HG02884 (cell line): ENCODE results near the gene UBA3.

ENCODE experiments used
- ATAC-seq: cut with Tn5 transposase; IDR thresholded peaks from one replicate; pipeline ENCODE4 v1.9.1; 2021; ENCODE audit warnings: mild to moderate bottlenecking, moderate library complexity; ENCODE audit not compliant: unreplicated experiment

UBA3 gene

DNA sequence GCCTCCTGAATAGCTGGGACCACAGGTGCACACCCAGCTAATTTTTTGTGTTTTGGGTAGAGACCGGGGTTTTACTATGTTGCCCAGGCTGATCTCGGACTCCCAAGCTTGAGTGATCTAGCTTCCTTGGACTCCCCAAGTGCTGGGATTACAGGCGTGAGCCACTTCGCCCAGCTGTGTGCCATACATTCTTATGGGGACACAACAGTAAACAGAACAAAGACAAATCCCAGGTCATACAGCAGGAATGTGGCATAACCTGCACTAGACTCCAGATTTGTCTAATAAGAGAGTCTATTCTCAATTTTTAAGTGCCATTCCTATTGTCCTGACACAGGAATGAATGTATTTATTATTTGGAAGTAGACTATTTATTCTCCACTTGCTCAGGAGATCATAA is 22.2 kb upstream of the UBA3 start:
- no peak for ATAC-seq

- no peak for ATAC-seq
Measured at GRCh38 chr3:69099576-69099975, 19.4 kb upstream of the UBA3 start.

DNA sequence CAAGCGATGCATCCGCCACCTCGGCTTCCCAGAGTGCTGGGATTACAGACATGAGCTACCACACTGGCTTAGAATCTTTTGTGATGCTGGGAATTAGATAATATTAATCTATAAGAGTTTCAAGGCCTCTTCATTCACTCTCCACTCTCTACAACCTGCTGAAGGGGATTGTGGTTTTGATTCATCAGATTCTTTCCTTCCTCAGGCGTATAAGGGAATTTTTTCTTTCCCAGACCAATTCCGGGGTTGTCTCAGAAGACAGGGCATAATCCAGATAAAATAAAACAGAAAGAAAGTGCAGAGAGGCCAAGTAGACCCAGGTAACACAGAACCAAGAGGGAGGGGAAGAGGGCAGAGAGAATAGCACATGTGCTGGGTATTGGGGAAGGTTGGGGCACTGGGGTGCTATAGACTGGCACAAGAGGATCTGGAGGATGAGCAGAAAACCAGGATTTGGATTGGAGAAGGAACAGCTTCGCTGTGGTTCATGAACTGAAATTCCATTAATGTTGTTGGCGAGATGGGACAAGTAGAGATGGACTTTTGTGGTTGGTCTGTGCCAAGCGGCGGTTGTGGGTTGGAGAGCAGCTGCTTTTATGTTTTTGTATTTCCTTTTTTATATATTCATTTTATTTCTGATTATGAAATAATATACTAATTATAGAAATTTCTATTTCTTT is 17.4 kb upstream of the UBA3 start:
- no peak for ATAC-seq

DNA sequence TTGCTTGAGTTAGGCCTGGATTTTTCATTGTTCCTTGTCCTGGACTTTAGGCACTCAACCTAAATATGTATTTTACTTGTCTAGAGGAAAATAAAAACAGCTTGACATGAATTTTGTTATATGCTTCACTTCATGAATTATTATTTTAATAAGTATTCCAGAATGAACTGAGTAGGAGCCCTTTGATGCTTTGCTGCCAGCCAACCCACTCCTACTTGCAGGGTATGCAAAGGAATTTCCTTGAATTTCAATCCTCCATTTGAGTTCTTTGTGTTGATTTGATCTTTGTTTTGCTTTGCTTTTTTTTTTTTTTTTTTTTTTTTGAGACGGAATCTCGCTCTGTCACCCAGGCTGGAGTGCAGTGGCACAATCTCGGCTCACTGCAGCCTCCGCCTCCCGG is 16.1 kb upstream of the UBA3 start:
- ATAC-seq, result no peak

DNA sequence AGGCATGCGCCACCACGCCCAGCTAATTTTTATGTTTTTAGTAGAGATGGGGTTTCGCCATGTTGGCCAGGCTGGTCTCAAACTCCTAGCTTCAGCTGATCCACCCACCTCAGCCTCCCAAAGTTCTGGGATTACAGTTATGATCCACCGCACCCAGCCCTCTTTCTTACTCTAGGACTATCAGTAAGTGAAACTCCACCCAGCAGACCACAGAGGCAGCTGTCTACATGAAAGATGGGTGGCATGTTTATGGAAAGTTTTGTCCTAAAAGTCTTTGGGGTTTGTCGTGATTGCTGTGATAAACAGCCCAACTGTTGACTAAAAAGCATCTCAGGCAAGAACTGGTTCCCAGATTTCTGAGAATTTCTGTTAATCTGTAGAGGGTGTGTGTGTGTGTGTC is 15.5 kb upstream of the UBA3 start:
- ATAC-seq, result no peak

DNA sequence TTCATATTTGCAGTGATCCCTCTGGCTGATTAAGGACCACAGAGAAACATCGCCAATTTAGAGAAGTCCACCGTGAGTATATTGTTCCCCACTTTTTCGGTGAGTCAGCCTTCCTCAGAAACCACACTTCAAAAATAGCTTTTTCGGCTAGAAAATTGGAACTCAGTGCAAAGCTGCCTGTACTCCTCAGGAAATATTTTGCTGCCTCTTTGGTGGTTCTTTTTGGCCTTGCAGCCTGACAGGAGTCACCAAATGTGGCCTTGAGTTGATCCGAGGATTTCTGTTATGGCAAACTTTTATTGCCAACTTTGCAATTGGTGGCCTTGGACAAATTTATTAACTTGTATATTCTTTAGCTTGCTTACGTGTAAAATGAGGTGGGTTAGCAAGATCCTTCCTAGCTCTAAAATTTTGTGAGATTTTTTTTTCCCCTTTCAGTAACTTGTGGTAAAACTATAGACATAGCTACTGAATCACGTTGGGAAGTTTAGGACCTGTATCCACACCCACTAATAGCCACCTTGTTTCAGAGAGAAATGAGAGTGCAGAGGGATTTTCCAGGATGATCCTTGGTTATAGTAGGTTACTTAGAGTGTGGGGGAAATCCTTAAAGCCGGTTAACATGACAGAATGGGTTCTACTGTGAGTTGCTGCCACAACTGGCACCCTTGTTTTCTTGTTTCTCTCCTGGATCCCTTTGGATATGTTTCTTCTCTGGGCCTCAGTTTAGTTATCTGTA is 14.5 kb upstream of the UBA3 start:
- ATAC-seq, result no peak

GRCh38 chr3:69092030-69092516 is 11.9 kb upstream of the UBA3 start:
- ATAC-seq, result peak; percentile 77

DNA sequence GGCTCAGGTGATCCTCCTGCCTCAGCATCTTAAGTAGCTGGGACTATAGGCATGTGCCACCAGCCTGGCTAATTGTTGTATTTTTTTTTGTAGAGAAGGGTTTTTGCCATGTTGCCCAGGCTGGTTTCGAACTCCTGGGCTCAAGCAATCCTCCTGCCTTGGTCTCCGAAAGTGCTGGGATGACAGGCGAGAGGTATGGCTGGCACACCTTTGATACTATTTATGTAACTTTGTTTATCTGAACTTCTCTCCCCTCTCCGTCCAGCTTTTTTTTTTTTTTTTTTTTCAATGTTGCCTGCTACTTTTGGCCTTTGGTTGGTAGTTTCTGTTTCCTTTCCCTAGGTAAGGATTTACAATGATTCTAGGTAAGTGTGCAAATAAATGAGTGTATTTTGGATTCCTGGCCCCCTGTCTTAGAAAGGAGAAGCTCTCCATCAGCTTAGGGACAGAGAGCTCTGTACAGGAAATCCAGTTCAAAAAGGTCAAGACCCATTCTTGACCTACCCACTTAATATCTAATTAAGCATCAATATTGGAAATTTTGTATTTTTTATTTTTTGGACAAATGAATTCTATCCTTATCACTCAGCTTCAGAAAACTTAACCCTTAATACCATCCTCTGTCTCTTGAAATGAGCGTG is 11.3 kb upstream of the UBA3 start:
- ATAC-seq, result peak; percentile 1

DNA sequence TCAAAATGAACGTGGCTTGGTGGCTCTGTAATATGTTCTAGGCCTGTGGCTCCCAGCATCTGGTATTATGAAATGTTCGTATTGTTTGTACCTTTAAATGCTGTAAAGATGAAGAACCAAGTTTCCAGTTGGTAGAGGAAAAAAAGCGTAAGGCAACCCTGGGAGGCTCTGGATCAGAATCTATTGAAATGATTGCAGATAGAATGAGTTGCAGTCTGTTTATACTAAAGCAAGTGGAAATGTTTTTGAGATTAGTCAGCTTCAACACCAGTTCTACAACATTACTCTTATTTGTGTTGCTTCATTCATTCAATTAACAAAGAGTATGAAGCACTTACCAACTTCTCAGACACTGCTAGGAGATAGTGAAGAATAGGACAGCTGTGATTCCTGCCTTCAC is 9.9 kb upstream of the UBA3 start:
- no peak for ATAC-seq

DNA sequence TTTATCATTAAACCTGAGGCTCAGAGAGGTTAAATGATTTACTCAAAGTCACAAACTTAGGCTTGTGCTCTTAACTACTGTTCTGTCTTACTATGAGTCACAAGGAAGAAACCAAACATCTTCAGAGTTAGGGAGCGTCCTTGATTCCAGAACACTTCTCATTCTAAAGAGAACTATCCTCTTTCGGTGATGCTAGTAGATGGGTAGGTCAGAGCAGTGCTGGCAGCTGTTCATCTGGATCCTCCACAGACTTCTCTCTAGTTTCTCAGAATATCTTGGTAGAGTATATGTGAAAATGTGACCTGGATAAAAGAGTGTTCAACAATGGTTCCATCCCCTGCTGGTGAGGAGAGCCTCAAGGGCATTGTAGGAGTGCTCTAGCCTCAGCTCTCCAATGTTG is 7.9 kb upstream of the UBA3 start:
- ATAC-seq, result peak; percentile 21

DNA sequence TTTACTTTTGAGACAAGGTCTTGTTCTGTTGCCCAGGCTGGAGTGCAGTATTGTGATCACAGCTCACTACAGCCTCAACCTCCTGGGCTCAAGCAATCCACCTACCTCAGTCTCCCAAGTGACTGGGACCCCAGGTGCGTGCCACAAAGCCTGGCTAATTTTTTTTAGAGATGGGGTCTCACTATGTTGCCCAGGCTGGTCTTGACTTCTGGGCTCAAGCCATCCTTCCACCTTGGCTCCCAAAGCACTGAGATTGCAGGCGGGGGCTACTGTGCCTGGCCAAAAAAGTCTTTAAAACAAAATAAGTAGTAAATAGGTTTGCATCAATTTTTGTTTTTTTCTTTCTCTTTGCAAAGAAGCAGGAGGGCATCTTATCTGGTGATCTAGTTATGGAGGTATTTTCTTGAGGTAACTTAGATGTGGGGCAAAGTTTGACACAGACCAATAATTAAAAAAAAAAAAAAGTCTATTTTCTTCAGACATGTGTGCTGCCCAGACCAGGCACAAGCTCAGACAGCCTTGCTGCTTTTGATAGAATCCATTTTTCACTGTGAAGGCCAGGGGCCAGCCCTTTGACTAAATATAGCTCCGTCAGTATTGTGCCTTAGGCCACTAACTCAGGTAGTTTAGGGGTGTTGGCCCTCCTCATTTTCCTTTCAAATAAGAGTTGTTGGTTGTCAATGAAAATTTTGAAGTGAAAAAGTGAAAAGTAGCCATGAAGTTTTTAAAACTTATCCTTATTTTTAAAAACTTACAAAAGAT is 7.0 kb upstream of the UBA3 start:
- no peak for ATAC-seq

DNA sequence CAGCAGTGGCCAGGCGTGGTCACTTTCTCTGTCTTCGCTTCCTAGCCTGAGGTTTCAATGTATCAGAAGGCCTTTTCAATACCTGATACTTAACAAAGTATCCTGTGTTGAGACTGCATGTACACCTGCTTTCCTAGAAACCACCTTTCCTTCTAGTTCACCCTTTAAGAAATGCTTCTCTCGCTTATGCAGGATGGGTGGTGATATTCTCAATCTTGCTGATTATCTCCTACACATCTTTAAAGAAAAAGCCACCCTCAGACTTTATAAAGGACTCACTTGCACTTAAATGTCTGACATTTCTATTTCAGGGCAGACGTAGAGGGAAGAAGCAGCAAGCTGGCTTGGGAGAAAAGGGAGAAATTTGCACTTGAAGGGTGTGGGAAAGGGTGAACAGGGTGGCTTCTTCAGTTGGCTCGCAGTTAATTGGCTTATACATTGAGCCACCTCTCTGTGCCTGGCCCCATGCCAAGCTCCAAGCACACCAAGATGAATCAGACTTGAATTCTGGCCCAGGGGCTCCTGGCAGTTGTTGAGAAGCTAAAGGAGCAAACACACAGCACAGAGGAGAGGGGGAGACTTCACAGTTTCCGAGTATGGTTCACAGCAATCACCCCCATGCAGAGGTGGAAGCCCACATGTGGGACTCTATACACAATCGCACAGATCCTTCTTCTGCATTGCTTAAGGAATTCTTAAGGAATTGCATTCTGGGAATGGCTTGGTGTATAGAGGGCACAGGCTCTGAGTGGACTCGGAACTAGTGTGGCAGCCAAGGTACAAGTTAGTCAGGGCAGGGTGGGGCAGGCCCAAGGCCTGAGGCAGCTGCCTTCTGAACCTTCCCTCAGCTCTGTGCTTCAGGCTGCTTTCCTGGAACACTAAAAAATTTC is 5.9 kb upstream of the UBA3 start:
- ATAC-seq, result no peak

DNA sequence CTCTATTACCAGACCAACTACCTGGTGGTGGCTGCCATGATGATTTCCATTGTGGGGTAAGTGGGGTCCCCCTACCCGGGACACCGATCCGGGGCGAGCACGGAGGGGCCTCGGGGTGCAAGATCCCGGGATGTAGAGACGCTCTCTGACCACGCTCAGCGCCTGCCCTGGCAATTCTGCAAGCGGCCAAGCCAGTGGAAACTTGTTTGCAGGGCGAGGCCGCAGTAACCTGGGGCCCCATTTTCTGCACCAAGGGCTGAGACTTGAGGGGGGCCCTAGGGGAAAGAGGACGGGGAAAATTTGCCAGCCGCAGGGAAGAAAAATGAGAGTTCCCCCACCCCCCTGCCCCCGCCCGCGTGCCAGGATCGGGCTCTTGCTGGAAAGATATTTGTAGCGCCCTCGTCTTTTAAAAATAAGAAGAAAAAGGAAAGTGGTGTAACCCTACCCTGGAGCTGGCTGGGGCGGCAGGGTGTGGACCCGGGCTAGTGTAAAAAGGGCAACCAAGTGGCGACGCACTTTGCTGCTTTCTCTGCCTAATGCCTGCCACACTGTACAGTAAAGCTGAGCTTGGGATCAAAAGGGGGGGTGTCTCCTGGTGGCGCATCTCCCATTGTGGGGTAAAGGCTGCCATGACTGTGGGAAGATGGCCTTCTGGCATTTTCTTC is 5.1 kb upstream of the UBA3 start:
- ATAC-seq, result no peak

DNA sequence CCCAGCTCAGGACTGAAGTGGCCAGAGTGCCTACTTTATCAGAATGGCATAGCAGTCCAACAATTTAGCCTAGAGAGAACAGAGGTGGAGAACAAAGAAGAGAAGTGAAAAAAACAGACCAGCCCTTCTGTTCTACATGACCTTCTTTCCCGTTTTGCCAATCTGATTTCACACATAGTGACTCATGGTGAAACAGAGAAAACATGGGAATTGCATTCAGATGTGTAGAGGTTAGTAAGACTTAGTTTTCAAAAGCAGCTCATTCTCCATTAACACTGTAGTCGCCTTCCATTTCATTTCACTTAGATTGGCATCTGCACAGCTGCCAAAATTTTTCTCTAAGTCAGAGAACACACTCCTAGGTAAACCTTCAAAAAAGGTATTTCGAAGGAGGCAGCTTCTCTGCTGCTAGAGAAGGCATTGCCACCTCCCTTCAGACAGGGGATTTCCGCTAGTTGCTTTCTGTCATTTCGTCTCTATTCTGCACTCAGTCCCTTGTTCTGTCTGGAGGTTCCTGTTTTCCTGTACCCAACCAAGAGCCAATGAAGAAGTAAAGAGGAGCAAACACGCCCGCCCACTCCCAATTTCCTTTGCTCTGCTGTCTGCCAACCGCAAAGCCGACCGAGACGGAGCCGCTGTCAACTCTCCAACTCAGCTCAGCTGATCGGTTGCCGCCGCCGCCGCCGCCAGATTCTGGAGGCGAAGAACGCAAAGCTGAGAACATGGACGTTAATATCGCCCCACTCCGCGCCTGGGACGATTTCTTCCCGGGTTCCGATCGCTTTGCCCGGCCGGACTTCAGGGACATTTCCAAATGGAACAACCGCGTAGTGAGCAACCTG is 4.4 kb upstream of the UBA3 start, which contains the start of gene ARL6IP5:
Gene ARL6IP5, plus strand, starts transcription at position 612 of the 842 bp plus-strand sequence. Its CDS starts 111 bp downstream, at position 723.
- peak; percentile 42 for ATAC-seq

DNA sequence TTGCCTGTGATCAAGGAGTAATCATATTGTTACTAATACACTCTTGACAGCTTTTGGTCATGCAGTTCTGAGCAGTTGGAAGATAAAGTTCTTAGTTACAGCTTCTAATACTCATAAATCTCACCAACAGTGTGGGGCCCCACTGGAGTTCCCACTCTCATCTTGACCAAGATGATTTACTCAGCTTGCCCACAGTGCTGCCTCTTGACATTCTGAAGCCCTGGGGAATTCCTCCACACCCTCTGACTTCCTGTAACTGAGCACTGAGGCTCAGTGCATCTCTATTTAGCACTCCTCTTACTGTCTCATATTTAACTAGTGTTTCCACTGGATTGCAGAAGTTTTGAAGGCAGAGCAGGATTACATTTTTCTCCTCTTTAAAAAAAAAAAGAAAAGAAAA is 2.6 kb upstream of the UBA3 start:
- peak; percentile 47 for ATAC-seq

- no peak for ATAC-seq
Measured at GRCh38 chr3:69082361-69082760, 2.2 kb upstream of the UBA3 start.

DNA sequence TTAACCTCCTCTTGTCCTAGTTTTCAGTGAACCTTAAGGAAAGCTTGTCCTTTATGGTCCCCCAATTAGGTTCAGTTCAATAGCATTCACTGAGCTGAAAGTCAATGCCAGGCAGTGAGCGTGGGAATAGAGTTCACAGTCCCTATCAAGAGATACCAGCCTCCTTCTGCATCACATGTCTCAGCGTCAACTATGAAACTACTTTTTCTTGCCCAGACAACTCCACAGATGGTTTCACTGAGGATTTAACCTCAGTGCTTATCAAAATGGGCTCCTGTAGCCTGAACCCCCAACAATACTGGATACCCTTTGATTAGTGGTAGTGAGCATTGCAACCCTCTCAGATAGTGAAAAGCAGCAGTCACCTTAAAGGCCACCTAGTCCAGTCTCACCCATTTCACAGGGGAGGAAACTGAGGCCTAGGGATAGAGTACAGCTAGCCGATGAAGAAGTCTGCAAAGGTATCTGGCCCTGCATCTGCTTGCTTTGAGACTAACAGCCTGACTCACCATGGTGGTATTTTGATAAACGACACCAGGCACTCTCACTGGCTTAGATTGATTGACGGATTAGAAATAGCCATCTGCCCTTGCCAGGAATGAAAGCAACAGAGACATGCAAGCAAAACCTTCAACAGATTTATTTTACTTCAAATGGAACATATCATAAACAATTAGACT is 1.6 kb upstream of the UBA3 start:
- ATAC-seq, result no peak
